Purkinje cell (primary cell): ENCODE measurements around the gene FCER2. TPM values are rescaled to one million over a fixed set of nuclear protein-coding genes. Genes with fewer than 3 reads are reported as not detected.

Experiments
- polyA plus RNA-seq: library from polyadenylated mRNA; unstranded; fragments of >200 nt; fragmentation: Nextera tagmentation; gene quantifications from 2 replicates; pipeline ENCODE4 v1.2.1, GENCODE V29; 2014

FCER2 gene, protein sequence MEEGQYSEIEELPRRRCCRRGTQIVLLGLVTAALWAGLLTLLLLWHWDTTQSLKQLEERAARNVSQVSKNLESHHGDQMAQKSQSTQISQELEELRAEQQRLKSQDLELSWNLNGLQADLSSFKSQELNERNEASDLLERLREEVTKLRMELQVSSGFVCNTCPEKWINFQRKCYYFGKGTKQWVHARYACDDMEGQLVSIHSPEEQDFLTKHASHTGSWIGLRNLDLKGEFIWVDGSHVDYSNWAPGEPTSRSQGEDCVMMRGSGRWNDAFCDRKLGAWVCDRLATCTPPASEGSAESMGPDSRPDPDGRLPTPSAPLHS
- polyA plus RNA-seq, result not detected in 2 replicates

DNA sequence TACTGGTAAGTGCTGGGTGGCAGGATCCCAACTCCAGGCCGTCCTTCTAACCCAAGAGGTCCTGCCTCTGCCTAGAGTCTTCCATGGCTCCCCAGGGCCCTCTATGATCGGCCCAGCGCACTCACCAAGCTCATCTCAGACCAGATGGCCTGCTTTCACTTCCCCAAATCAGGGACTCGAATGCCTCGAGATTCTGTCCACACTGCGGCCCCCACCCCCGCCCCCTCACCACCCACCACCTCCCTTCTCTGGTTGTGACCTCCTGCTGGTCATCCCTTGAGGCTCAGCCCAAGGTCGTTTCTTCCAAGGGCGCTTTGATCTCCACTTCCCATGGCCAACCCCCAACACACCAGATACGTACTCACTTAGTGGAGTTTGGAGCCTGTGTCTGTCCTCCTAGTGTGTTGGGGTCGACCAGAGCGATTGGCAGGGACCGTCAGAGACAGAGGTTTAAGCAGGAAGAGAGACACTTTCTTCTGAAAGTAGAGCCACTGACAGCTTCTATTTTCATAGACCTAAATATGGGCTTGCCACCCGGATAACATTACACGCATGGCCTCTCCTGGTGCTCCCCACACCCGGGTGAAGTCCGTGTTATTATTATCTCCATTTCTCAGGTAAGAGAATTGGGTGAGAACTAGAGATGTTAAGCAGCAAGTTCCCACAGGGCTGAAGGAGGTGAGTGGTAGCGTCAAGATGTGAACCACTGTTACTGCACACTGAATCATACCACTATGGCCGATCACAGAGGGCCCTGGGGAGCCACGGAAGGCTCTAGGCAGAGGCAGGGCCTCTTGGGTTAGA, at the start of gene FCER2:
FCER2 (minus strand) TSS at position 478 of the 804 bp plus-strand sequence. CDS start 2,371 bp downstream, outside the sequence.

DNA sequence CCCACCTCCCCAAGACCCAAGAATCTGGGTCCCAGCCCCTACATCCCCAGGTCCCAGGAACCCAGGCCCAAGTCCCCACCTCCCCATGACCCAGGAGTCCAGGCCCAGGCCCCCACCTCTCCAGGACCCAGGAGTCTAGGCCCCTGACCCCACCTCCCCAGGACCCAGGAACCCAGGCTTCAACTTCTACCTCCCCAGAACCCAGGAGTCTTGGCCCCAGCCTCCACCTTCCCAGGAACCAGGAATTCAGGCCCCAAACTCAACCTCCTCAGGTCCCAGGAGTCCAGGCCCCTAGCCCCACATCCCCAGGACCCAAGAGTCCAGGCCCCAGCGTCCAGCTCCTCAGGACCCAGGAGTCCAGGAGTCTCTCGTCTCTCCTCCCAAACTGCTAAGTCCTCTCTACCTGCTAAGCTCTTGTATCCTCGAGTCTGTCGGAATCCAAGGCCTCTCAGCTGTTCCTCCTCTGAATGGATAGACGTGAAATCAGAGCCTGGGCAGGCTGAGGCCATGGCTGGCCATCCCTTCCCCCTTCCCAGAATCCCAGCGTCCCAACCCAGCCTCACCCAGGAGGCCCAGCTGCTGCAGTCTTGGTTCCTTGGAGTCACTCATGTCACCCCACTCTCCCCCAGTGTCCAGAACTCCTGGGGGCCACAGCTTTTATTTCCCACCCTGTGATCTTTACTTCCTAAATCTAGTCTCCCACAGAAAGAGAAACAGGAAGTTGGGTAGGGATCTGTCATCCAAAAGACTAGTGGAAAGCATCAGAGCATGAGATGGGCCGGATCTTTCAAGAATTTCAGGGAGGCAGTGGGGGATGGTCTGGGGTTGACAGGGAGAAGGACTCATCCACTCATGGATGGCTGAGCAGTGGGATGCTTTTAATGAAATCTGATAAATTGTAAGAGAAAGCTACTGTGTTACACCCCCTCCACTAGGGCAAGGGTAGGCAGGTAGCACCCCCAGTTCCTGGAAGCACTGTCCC, 45.3 kb upstream of the FCER2 start, which contains the start of gene CD209:
CD209 (minus strand) TSS at position 632 of the 982 bp plus-strand sequence; CDS start at position 609, 23 bp downstream.

DNA sequence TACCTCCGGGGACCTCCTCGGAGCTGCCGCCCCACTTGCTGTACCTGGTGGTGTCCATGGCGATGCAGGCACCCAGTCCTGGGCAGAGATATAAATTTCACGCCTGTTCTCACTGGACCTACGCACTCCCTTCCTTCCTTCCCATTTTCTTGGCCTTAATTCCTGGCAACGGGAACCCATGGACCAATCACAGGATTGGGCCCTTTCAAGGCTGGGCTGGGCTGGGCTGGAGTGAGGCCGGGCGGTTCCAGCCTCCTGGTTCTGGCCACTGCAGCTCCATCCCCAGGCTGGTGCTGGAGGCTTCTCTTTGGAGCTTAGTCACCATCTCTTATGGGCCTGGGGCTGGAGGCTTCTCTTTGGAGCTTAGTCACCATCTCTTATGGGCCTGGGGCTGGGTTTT, 30.1 kb upstream of the FCER2 start, which contains the start of gene CLEC4G:
CLEC4G (minus strand) TSS at position 66 of the 400 bp plus-strand sequence; CDS start at position 58, 8 bp downstream.

DNA sequence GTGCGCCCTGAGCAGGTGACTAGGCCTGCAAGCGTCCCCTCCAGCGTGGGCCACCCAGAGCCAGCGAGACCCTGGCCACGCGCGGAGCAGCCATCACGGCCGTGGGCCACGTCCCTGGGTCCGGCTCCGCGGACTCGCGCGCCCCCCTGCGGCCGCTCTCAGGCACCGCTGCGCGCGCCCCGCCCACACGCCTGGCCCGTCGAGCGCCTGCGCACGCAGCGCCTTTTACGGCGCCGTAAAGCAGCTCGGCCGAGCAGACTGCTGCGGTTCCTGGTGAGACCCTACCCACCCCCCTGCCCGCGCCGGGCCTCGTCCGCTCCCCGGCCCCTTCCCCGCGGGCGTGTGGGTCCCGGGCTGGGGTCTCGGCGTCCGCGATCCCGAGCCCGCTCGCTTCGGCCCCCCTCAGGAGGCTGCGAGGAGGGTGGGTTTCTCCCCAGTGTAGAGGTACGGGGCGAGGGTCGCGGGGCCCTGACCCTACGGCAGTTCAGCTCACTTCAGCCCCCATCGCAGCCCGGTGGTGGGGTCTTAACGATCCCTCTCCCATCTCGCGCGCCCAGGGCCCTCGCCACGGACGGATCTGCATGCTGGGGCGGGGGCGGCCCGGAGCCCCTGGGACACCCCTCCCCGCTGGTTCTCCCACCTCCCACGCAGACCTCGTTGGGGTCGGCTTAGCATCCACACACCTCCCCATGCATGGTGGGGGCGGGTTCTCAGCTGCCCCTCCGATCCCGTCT, 21.2 kb downstream of the FCER2 start, which contains the start of gene TRAPPC5:
TRAPPC5 (plus strand) TSS at position 228 of the 734 bp plus-strand sequence. CDS start 1,421 bp downstream, outside the sequence.

DNA sequence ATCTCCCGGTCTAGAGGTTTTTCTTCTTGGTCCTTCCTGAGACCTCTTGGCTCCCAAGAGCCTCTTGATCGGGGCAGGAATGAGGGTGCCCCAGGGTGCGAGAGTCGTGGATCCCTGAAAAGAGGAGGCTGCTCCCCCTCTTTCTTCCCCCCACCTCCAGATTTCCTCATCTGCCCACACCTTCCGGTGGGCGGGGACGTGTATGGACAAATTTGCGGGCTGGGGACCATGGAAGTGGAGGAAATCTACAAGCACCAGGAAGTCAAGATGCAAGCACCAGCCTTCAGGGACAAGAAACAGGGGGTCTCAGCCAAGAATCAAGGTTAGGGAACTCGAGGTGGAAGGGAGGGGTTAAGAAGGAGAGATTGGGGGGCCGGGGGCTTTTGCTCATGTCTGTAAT, 25.1 kb downstream of the FCER2 start, which contains the start of gene MCEMP1:
MCEMP1 (plus strand) TSS at position 237 of the 400 bp plus-strand sequence; CDS start at position 268, 31 bp downstream.

DNA sequence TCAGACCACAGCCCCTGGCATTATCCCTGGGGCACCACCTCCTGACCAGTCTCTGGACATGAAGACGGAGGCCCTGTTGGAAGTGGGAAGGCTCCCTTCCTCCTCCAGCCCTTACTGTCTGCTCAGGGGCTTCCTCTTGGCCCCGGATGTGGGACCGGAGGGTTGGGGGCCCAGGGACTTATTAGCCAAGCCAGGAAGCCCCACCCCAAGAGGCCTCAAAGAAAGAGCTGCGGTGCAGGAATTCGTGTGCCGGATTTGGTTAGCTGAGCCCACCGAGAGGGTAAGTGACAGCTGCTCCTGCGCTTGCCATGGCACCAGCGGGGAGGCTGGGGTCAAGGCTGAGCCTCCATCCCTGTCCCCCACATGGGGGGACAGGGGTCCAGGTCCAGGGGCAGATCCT, 33.1 kb downstream of the FCER2 start, which contains the start of gene RETN:
RETN (plus strand) TSS at position 208 of the 400 bp plus-strand sequence. CDS start 278 bp downstream, outside the sequence.

Other genes starting within 250 kb of the FCER2 start
- 0.42 TPM in 1 of 2 replicates, not detected in the other for gene PEX11G, start 213.1 kb downstream of the FCER2 start, polyA plus RNA-seq
- gene ZNF358, start 186.0 kb downstream of the FCER2 start, polyA plus RNA-seq, result 0.60 TPM in 1 of 2 replicates, not detected in the other
- 12.2 TPM in 2 replicates for gene MCOLN1, start 179.5 kb downstream of the FCER2 start, polyA plus RNA-seq
- gene PNPLA6, start 166.4 kb downstream of the FCER2 start, polyA plus RNA-seq, result 6.8 and 7.5 TPM in 2 replicates
- 0.78 and 0.88 TPM in 2 replicates for gene CAMSAP3, start 106.3 kb downstream of the FCER2 start, polyA plus RNA-seq
- 0.82 and 2.0 TPM in 2 replicates for gene XAB2, start 72.6 kb downstream of the FCER2 start, polyA plus RNA-seq
- 607 and 716 TPM in 2 replicates for gene PET100, start 72.3 kb downstream of the FCER2 start, polyA plus RNA-seq
- gene PCP2, start 68.4 kb downstream of the FCER2 start, polyA plus RNA-seq, result 1,380 and 3,034 TPM in 2 replicates
- 24.6 and 46.0 TPM in 2 replicates for gene STXBP2, start 65.0 kb downstream of the FCER2 start, polyA plus RNA-seq
- gene RETN, start 33.1 kb downstream of the FCER2 start, polyA plus RNA-seq, result not detected in 2 replicates
- not detected in 2 replicates for gene MCEMP1, start 25.0 kb downstream of the FCER2 start, polyA plus RNA-seq
- gene TRAPPC5, start 21.3 kb downstream of the FCER2 start, polyA plus RNA-seq, result 49.0 and 150 TPM in 2 replicates
- gene CLEC4G, start 30.0 kb upstream of the FCER2 start, polyA plus RNA-seq, result 1.6 TPM in 1 of 2 replicates, not detected in the other
- not detected in 2 replicates for gene CD209, start 45.4 kb upstream of the FCER2 start, polyA plus RNA-seq
- gene CLEC4M, start 61.1 kb upstream of the FCER2 start, polyA plus RNA-seq, result 0.44 TPM in 1 of 2 replicates, not detected in the other
- 0.59 and 1.0 TPM in 2 replicates for gene EVI5L, start 128.1 kb upstream of the FCER2 start, polyA plus RNA-seq
- gene PRR36, start 172.3 kb upstream of the FCER2 start, polyA plus RNA-seq, result 0.87 and 1.3 TPM in 2 replicates
- gene LRRC8E, start 186.4 kb upstream of the FCER2 start, polyA plus RNA-seq, result not detected in 2 replicates
- gene MAP2K7, start 201.7 kb upstream of the FCER2 start, polyA plus RNA-seq, result 0.34 and 0.47 TPM in 2 replicates
- 0.97 and 4.5 TPM in 2 replicates for gene TGFBR3L, start 212.7 kb upstream of the FCER2 start, polyA plus RNA-seq
- 2.1 and 3.0 TPM in 2 replicates for gene SNAPC2, start 218.2 kb upstream of the FCER2 start, polyA plus RNA-seq
- 2.1 TPM in 1 of 2 replicates, not detected in the other for gene CTXN1, start 224.0 kb upstream of the FCER2 start, polyA plus RNA-seq
- gene TIMM44, start 241.5 kb upstream of the FCER2 start, polyA plus RNA-seq, result 8.8 and 13.7 TPM in 2 replicates